ENCODE measurements around the gene ITGA4. TPM values are rescaled to one million over a fixed set of nuclear protein-coding genes. Genes with fewer than 3 reads are reported as not detected.

The ITGA4 gene
- total RNA-seq (2016; rRNA removed; fragmentation: Illumina TruSeq; extraction: Trizol) (not detected in 2 replicates), polyA plus RNA-seq (2011; rRNA removed) (not detected in 2 replicates), polyA minus RNA-seq (2011; rRNA and poly(A)+ RNA removed; ENCODE audit: low replicate concordance) (not detected in 2 replicates), Bru-seq, nascent RNA (percentile 5 among the genes with signal in this experiment), BruChase-seq, experiment 1, labeled RNA remaining after a 6-hour chase (percentile 5 among the genes with signal in this experiment), BruChase-seq, experiment 2, labeled RNA remaining after a 2-hour chase (percentile 7 among the genes with signal in this experiment)
- not detected in 2 replicates for total RNA-seq (2016; cell fraction: cytosol; rRNA removed; fragmentation: Illumina TruSeq; extraction: Trizol; ENCODE audit: low read depth)
- total RNA-seq (2016; cell fraction: insoluble cytoplasmic fraction; rRNA removed; fragmentation: Illumina TruSeq; extraction: Trizol), result not detected in 2 replicates
- not detected in 2 replicates for total RNA-seq (2016; cell fraction: membrane; rRNA removed; fragmentation: Illumina TruSeq; extraction: Trizol)
- total RNA-seq (2016; cell fraction: nucleus; rRNA removed; fragmentation: Illumina TruSeq; extraction: Trizol), result not detected in 2 replicates
- not detected in 2 replicates for polyA plus RNA-seq (2011; cell fraction: cytosol; rRNA removed)
- not detected in 2 replicates for polyA plus RNA-seq (2011; cell fraction: nucleus; rRNA removed)
- not detected in 2 replicates for polyA plus RNA-seq (2012)
- not detected in 2 replicates for polyA plus RNA-seq (2016; cell fraction: cytosol; fragmentation: Illumina TruSeq; extraction: Trizol; ENCODE audit: low read depth)
- polyA plus RNA-seq (2016; cell fraction: insoluble cytoplasmic fraction; fragmentation: Illumina TruSeq; extraction: Trizol; ENCODE audit: low read depth), result not detected in 2 replicates
- not detected in 2 replicates for polyA plus RNA-seq (2016; cell fraction: membrane; fragmentation: Illumina TruSeq; extraction: Trizol; ENCODE audit: low read depth)
- not detected in 2 replicates for polyA plus RNA-seq (2016; cell fraction: nucleus; fragmentation: Illumina TruSeq; extraction: Trizol; ENCODE audit: insufficient read depth, low read depth)
- polyA minus RNA-seq (2011; cell fraction: cytosol; rRNA and poly(A)+ RNA removed), result not detected in 2 replicates
- polyA minus RNA-seq (2011; cell fraction: nucleus; rRNA and poly(A)+ RNA removed), result not detected in 2 replicates
- long read RNA-seq, experiment 1, result 0 reads
- long read RNA-seq, experiment 2, result 0 reads

- ATAC-seq (peak; percentile 99), FAIRE-seq (no peak), DNase-seq (ENCODE audit: low spot score) (no peak)
- ChIA-PET CTCF (ENCODE audit: low intra/inter-chr PET ratio, low total read pairs) (interaction anchor here (1.2 kb wide), 1 partner anchor 353 kb away, joined by 5 read pairs; no protein-coding TSS in a partner anchor), POLR2A (no interaction called here)
- Histone ChIP-seq H3K4me1 (ENCODE audit: insufficient read depth, low read length) (no peaks in the 10 kb centered on the region), H3K36me3 (replicated peaks in 1 of 2; ENCODE audit: control insufficient read depth in 1 of 2, insufficient read depth in 2 of 2, low read length in 2 of 2) (no peaks in the 10 kb centered on the region), H2AFZ (ENCODE audit: low read length) (no peak within 1 kb of the TSS), H3K27me3 (ENCODE audit: control insufficient read depth in 1 of 2, insufficient read depth in 2 of 2, low read length in 2 of 2) (peaks cover 0 to 20% of the 10 kb centered on the region in 2 experiments; a peak in 2 of 5 replicates), H3K79me2 (ENCODE audit: insufficient read depth, low read length) (no peaks in the 10 kb centered on the region), H3K27ac (ENCODE audit: extremely low read length, insufficient read depth, low read length) (no peak within 1 kb of the TSS), H3K4me3 (replicated peaks in 1 of 3; ENCODE audit: insufficient read depth in 1 of 3, low read depth in 2 of 3, low read length in 3 of 3) (peak within 1 kb of the TSS in 1 of 3 experiments; percentile 35; a peak in 1 of 6 replicates), H4K20me1 (ENCODE audit: insufficient read depth, low read length) (no peaks in the 10 kb centered on the region), H3K4me2 (ENCODE audit: low read depth, low read length) (no peak within 1 kb of the TSS), H3K9ac (ENCODE audit: insufficient read depth, low read depth, low read length) (no peak within 1 kb of the TSS), H3K9me3 (ENCODE audit: low read length) (no peaks in the 10 kb centered on the region)
- 40% methylated on average over 31 of the region's 67 CpGs for WGBS (ENCODE audit: low lambda C conversion rate)
- in situ Hi-C loops (cut with HindIII; ENCODE audit: extremely low pct_ligation_motif_present, low pct_unique_long_range_greater_than_20kb), result no loop called here
- intact Hi-C loops (cut with micrococcal nuclease; ENCODE audit: unreplicated experiment), result loop anchor here (2.0 to 5.0 kb wide), 2 partner anchors 52 to 935 kb away; no protein-coding TSS in a partner anchor
- BruUV-seq (replicated peaks), result no TSS peak
- TF ChIP-seq CTCF (CRISPR knock-in tag; IDR thresholded peaks at IDR 0.05) (peak; percentile 64), RBM39 (IDR thresholded peaks at IDR 0.05; ENCODE audit: low read depth, low read length, poor library complexity, severe bottlenecking) (peak; percentile 42), ZNF576 (CRISPR knock-in tag; IDR thresholded peaks at IDR 0.05) (no peak), RAD21 (CRISPR knock-in tag; IDR thresholded peaks at IDR 0.05) (peak; percentile 73), ARNT (IDR thresholded peaks at IDR 0.05) (no peak), STAG1 (CRISPR knock-in tag; IDR thresholded peaks at IDR 0.05) (peak; percentile 64), HOXA9 (CRISPR knock-in tag; IDR thresholded peaks at IDR 0.05; ENCODE audit: borderline replicate concordance) (no peak), ZNF687 (CRISPR knock-in tag; IDR thresholded peaks at IDR 0.05) (peak; percentile 22; the same call in 1 of the 2 replicates), ZNF703 (CRISPR knock-in tag; IDR thresholded peaks at IDR 0.05; ENCODE audit: borderline replicate concordance) (no peak), ZNF776 (CRISPR knock-in tag; IDR thresholded peaks at IDR 0.05) (0 out of 2 replicates have a peak, but pooled peaks have one; percentile 16), SALL1 (CRISPR knock-in tag; IDR thresholded peaks at IDR 0.05) (peak; percentile 24; the same call in 1 of the 2 replicates), NFIB (CRISPR knock-in tag; IDR thresholded peaks at IDR 0.05; ENCODE audit: borderline replicate concordance) (0 out of 2 replicates have a peak, but pooled peaks have one; percentile 31)
These were observed at the start of gene ITGA4 for GRCh38 chr2:181457121-181457740. Gene ITGA4 (plus strand): TSS chr2:181457386. CDS start chr2:181457655, 269 bp downstream.

All from HepG2 (cell line).